ENCODE data around the gene MCL1. TPM values are rescaled to one million over a fixed set of nuclear protein-coding genes. Genes with fewer than 3 reads are reported as not detected.

Gene MCL1
- total and polyA plus RNA-seq, 2 donors (not counting 1 experiment from before 2014, with no cell fraction given), result 219 to 266 TPM

DNA sequence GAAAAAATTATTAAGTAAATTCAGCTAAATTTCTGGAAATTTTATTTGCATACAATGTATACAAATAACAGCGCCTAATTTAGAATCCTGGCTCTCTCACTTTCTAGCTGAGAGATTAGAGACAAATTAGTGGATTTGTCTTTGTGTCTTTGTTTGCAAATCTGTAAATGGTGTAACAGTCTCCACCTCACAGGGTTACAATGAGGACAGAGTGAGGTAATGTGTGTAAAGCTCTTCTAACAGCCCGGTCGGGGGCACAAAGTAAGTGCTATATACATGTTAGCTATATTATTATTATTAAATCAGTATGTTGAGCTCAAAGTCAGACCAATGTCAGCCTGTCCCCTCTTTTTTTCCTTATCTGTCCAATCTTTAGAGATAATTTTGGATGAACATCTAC lies 35.2 kb downstream of the MCL1 start:
- TF ChIP-seq EZH2 (IDR thresholded peaks at IDR 0.05; ENCODE audit: borderline replicate concordance, insufficient read depth, low read depth, low read length, poor library complexity, severe bottlenecking), result no peak
- no peak for TF ChIP-seq CTCF (IDR thresholded peaks at IDR 0.05)
- H3K36me3 ChIP-seq (replicated peaks in 1 of 2; ENCODE audit: control extremely low read depth in 1 of 2, control insufficient read depth in 1 of 2, extremely low read depth in 1 of 2, insufficient read depth in 2 of 2, low read length in 1 of 2), result no peaks in the 10 kb centered on the region
- H3K79me2 ChIP-seq (ENCODE audit: control insufficient read depth, insufficient read depth, low read length), result no peaks in the 10 kb centered on the region
- no peak overlapping the region for H3K27ac ChIP-seq (ENCODE audit: low read length in 2 of 2)
- ChIA-PET CTCF (interaction anchor here (0.7 to 1.5 kb wide), 3 partner anchors 11 to 309 kb away, joined by 3 to 4 read pairs (median 3); no protein-coding TSS in a partner anchor), POLR2A (no interaction called here)
- ATAC-seq (ENCODE audit: low read depth) (no peak), DNase-seq (no peak)
- H3K9ac ChIP-seq (ENCODE audit: low read length), result no peak overlapping the region
- H3K4me2 ChIP-seq (replicated peaks; ENCODE audit: low read depth, low read length, poor library complexity, severe bottlenecking), result no peak overlapping the region
- Mint-ChIP-seq H3K4me3 (no peak overlapping the region), H3K4me1 (peaks cover 4% of the 10 kb centered on the region), H3K9me3 (ENCODE audit: insufficient read depth) (no peaks in the 10 kb centered on the region), H3K27ac (no peak overlapping the region), H3K27me3 (peaks cover 8% of the 10 kb centered on the region)
- H3K27me3 ChIP-seq (replicated peaks in 1 of 4; ENCODE audit: control extremely low read depth in 1 of 4, control insufficient read depth in 3 of 4, insufficient read depth in 4 of 4, low read length in 3 of 4), result peaks cover 0 to 18% (median 3%) of the 10 kb centered on the region in 4 experiments
- no peaks in the 10 kb centered on the region for H4K20me1 ChIP-seq (ENCODE audit: control insufficient read depth, insufficient read depth, low read length, poor library complexity, severe bottlenecking)
- no peak overlapping the region for H3K4me3 ChIP-seq (ENCODE audit: control extremely low read depth in 1 of 5, extremely low read depth in 1 of 5, insufficient read depth in 1 of 5, low read depth in 2 of 5, low read length in 4 of 5)
- H2AFZ ChIP-seq (ENCODE audit: insufficient read depth, low read depth, low read length, poor library complexity, severe bottlenecking), result no peak overlapping the region
- WGBS (ENCODE audit: insufficient coverage), result no CpG with 5 or more reads among the region's 3 CpGs
- no peaks in the 10 kb centered on the region for H3K9me3 ChIP-seq (ENCODE audit: control extremely low read depth in 1 of 3, control insufficient read depth in 2 of 3, insufficient read depth in 1 of 3, low read length in 2 of 3)
- H3K4me1 ChIP-seq (ENCODE audit: control insufficient read depth in 2 of 2, insufficient read depth in 2 of 2, low read length in 2 of 2), result peaks cover 4 to 5% of the 10 kb centered on the region in 2 donors
- intact Hi-C loops (cut with micrococcal nuclease), result no loop called here

DNA sequence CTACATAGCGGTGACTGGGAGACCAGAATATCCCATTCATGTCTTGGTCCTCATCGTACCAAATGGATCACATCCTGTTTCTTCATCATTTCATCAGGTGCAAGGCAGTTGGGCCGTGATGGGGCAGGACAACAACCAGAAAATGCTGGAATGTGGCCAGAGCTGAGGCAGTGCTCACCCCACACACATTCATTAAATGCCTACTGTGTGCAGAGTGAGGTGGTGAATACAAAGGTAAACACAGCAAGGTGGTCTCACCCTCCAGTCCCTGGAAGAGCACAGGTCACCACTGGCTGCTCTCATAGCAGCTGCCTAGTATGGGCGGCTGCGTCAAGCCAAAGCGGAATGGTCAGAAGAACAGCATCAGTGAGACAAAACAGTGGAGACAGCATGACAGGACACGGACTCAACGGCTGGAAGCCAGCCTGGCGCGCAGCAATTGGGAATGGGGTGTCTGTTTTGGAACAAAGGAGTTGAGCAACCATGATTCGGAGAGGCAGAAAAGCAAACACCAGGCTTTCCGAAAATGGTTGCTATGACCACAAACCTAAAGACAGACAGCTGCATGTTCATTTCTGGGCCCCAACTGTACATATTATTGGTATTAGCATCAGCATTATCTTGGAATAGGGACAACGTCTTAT lies 35.8 kb downstream of the MCL1 start:
- no peak overlapping the region for H3K27ac ChIP-seq (ENCODE audit: low read length in 2 of 2)
- H3K36me3 ChIP-seq (replicated peaks in 1 of 2; ENCODE audit: control extremely low read depth in 1 of 2, control insufficient read depth in 1 of 2, extremely low read depth in 1 of 2, insufficient read depth in 2 of 2, low read length in 1 of 2), result no peaks in the 10 kb centered on the region
- TF ChIP-seq EZH2 (IDR thresholded peaks at IDR 0.05; ENCODE audit: borderline replicate concordance, insufficient read depth, low read depth, low read length, poor library complexity, severe bottlenecking), result no peak
- no peak for TF ChIP-seq CTCF (IDR thresholded peaks at IDR 0.05)
- no peak overlapping the region for H3K4me3 ChIP-seq (ENCODE audit: control extremely low read depth in 1 of 5, extremely low read depth in 1 of 5, insufficient read depth in 1 of 5, low read depth in 2 of 5, low read length in 4 of 5)
- H3K4me2 ChIP-seq (replicated peaks; ENCODE audit: low read depth, low read length, poor library complexity, severe bottlenecking), result no peak overlapping the region
- peaks cover 3 to 4% of the 10 kb centered on the region in 2 donors for H3K4me1 ChIP-seq (ENCODE audit: control insufficient read depth in 2 of 2, insufficient read depth in 2 of 2, low read length in 2 of 2)
- H3K9ac ChIP-seq (ENCODE audit: low read length), result no peak overlapping the region
- CTCF ChIA-PET, result interaction anchor here (0.7 to 1.5 kb wide), 2 partner anchors 11 to 309 kb away, joined by 3 to 4 read pairs; no protein-coding TSS in a partner anchor
- 95% methylated on average over 10 of the region's 13 CpGs for WGBS (ENCODE audit: insufficient coverage)
- Mint-ChIP-seq H3K9me3 (ENCODE audit: insufficient read depth) (no peaks in the 10 kb centered on the region), H3K27me3 (peaks cover 8% of the 10 kb centered on the region), H3K27ac (no peak overlapping the region), H3K4me1 (peaks cover 3% of the 10 kb centered on the region), H3K4me3 (no peak overlapping the region)
- intact Hi-C loops (cut with micrococcal nuclease), result no loop called here
- no peaks in the 10 kb centered on the region for H3K9me3 ChIP-seq (ENCODE audit: control extremely low read depth in 1 of 3, control insufficient read depth in 2 of 3, insufficient read depth in 1 of 3, low read length in 2 of 3)
- no peak overlapping the region for H2AFZ ChIP-seq (ENCODE audit: insufficient read depth, low read depth, low read length, poor library complexity, severe bottlenecking)
- POLR2A ChIA-PET, result no interaction called here
- peaks cover 0 to 17% (median 3%) of the 10 kb centered on the region in 4 experiments for H3K27me3 ChIP-seq (replicated peaks in 1 of 4; ENCODE audit: control extremely low read depth in 1 of 4, control insufficient read depth in 3 of 4, insufficient read depth in 4 of 4, low read length in 3 of 4)
- no peak for DNase-seq
- H3K79me2 ChIP-seq (ENCODE audit: control insufficient read depth, insufficient read depth, low read length), result no peaks in the 10 kb centered on the region
- no peak for ATAC-seq (ENCODE audit: low read depth)
- H4K20me1 ChIP-seq (ENCODE audit: control insufficient read depth, insufficient read depth, low read length, poor library complexity, severe bottlenecking), result no peaks in the 10 kb centered on the region
